DOHH2 (cell line): ENCODE data around the gene RMND5A.

Experiments
- EZH2phosphoT487 ChIP-seq: fragments of 200-600 bp; sonication (generic); IDR thresholded peaks from 2 replicates; pipeline ENCODE4 v1.6.1; 2017; ENCODE audit warnings: borderline replicate concordance, mild to moderate bottlenecking, antibody characterized with exemption, low read length, moderate library complexity, mixed read lengths
- TF ChIP-seq, protein P1 (sequence below): fragments of 200-600 bp; sonication (generic); IDR thresholded peaks from one replicate; pipeline ENCODE4 v1.5.1; 2014; ENCODE audit warnings: antibody characterized with exemption, mild to moderate bottlenecking, low read depth, low read length; ENCODE audit not compliant: poor library complexity, severe bottlenecking

DNA sequence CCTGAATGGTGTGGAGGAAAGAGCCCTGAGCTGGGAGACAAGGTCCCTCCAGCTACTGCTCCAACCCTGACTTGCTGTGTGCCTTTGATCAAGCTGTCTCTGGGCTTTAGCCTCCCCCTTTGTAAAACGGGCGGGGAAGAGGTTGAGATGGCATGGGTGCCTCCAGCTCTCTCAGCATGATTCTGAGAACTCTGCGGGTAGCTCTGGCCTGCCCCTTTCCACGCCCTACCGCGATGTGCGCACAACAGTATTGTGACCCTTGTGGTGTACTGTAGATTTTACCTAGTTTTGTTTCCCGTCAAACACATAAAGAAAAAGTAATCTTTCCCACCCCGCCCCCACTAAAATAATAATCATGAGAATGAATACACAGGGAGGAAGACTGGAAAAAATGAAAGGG is 65.4 kb downstream of the RMND5A start:
- TF ChIP-seq, protein P1, sequence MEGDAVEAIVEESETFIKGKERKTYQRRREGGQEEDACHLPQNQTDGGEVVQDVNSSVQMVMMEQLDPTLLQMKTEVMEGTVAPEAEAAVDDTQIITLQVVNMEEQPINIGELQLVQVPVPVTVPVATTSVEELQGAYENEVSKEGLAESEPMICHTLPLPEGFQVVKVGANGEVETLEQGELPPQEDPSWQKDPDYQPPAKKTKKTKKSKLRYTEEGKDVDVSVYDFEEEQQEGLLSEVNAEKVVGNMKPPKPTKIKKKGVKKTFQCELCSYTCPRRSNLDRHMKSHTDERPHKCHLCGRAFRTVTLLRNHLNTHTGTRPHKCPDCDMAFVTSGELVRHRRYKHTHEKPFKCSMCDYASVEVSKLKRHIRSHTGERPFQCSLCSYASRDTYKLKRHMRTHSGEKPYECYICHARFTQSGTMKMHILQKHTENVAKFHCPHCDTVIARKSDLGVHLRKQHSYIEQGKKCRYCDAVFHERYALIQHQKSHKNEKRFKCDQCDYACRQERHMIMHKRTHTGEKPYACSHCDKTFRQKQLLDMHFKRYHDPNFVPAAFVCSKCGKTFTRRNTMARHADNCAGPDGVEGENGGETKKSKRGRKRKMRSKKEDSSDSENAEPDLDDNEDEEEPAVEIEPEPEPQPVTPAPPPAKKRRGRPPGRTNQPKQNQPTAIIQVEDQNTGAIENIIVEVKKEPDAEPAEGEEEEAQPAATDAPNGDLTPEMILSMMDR = no peak
- no peak for TF ChIP-seq EZH2phosphoT487
